GM19395 (cell line): ENCODE results near the gene PRH1.

Experiments used
- ATAC-seq: cut with Tn5 transposase; IDR thresholded peaks from one replicate; pipeline ENCODE4 v1.9.1; 2021; ENCODE audit warnings: mild to moderate bottlenecking, moderate library complexity; ENCODE audit not compliant: unreplicated experiment

The PRH1 gene

DNA sequence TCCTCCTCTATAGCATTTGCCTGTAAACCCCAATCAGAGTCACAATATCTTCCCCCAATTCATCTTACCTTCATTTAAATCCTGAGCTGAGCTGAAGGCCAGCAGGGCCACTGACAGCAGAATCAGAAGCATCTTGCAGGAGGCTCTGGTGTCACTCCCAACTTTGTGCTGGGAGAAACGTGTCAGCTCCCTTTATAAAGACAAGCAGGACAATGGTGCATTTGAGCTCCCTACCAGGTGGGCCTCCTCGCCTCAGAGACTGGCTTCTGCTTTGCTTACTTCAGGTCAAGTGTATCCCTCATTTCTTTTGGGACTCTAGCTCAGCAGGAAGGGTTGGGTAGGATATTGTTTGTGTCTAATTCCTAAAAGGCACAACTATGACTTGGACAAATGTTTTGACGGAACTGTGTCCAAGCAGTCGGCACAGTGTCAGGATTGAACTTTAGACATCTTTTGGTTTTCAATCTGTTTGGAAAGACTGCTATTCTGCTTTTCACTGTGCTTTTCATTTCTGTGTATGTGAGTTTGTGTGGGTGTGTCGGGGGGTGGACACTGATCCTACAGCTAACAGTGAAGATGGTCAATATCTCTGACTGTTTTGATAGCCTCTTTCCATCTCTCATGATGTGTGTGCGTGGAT lies at the start of gene PRH1:
Gene PRH1, minus strand, starts transcription at position 170 of the 640 bp plus-strand sequence. Its CDS starts 38 bp downstream, at position 132.
- no peak for ATAC-seq

- ATAC-seq: no peak
Observed at GRCh38 chr12:10928746-10929286, 44.8 kb upstream of the PRH1 start, which contains the start of gene PRH2. TSS of gene PRH2 (plus strand) at chr12:10929236. CDS start at chr12:10929274, 38 bp downstream.

DNA sequence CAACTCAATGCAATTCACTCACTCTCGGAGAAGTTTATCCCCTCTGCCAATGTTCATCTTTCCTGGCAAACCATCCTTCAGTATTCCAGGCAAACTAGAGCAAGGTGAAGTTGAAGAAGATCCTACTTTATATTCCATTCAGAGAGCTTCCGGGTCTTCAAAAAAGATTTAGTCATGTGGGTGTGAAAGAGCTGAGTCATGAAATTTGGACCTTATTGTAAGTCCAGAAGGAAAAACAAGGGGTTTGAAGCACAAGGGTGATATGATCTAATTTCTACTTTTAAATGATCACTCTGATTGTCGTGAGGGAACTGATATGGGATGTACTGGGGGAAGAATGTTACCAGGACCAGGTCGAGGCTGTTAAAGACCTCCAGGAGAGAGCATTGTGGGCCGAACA lies 42.2 kb upstream of the PRH1 start:
- ATAC-seq: no peak

- ATAC-seq: no peak
Observed at GRCh38 chr12:10919809-10920208, 35.8 kb upstream of the PRH1 start.

GRCh38 chr12:10910380-10910779 lies 26.3 kb upstream of the PRH1 start:
- ATAC-seq: no peak

GRCh38 chr12:10909462-10909861 lies 25.4 kb upstream of the PRH1 start, which contains the start of gene TAS2R13:
TSS of gene TAS2R13 (minus strand) at chr12:10909562. CDS start at chr12:10909298, 264 bp downstream.
- ATAC-seq: no peak

- ATAC-seq: no peak
Observed at GRCh38 chr12:10904686-10905085, 20.6 kb upstream of the PRH1 start.

- ATAC-seq: no peak
Observed at GRCh38 chr12:10901427-10901826, 17.4 kb upstream of the PRH1 start.

DNA sequence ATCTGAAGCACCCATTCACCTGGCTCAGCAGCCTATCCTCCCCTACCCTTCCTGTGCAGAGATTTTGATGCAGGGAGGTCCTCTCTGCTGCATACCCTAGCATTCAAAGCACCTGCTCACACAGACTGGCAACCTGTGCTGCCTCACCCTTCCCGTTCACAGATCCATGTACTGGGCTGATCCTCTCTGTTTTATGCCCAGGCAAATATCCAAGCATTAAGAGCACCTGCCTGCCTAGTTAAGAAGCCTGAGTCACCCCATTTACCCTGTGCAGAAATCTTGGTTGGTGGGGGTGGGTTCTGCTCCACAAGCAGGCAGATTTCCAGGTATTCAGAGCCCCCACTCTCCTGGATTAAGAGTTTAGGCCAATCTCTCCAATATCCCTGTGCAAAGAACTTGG lies 16.9 kb upstream of the PRH1 start:
- ATAC-seq: no peak

DNA sequence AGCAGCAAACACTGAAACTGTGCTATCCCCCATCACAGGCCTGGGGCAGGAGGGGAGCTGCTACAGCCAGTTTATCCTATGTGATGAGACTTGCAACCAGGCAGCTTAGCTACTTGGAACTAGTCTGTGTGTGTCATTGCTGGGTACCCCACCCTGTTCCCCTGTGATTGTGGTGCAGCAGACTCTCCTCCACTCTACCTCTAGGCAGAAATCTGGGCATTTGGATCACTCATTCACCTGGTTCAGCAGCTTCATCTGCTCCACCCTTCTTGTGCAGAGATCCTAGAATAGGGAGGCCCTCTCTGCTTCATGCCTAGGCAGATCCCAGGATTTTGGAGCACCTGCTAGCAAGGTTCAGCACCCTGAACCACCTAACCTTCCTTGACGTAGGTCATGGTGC lies 16.5 kb upstream of the PRH1 start:
- no peak for ATAC-seq

GRCh38 chr12:10896854-10897253 lies 12.8 kb upstream of the PRH1 start:
- ATAC-seq: no peak

DNA sequence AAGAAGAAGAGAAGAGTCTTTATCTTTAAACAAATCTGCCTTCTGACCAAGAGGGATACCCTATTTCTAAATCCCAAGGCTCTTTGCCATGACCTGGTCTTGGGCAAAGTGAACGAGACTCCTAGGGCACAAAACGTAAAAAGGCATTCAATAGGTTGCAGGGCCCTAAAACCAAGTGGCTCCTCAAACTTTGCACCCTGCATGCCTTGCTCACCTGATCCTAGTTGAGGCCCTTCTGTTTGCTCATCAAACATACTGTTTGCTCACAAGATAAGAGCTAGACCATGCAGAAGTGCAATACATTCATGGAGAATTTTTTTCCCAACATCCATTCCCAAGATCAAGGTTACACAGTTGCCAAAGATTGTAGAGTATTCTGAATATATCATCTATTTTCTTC lies 7.9 kb upstream of the PRH1 start:
- no peak for ATAC-seq

DNA sequence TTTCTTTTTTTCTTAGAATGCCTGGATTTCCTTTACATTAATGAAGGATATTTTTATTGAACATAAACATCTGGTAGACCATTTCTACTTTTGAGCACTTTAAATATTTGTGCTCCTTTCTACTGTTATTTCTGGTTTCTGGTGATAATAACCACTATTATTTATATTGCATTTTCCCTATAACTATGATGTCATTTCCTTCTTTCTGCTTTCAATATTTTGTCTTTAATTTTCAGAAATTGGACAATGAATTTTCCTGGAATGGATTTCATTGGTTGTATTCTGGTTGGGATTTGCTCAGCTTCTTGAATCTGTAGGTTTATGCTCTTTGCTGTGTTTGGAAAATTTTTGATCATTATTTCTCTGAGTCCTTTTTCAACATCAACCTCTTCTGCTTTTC lies 5.2 kb upstream of the PRH1 start:
- ATAC-seq: no peak

GRCh38 chr12:10873378-10873777 lies 10.7 kb downstream of the PRH1 start:
- ATAC-seq: no peak

DNA sequence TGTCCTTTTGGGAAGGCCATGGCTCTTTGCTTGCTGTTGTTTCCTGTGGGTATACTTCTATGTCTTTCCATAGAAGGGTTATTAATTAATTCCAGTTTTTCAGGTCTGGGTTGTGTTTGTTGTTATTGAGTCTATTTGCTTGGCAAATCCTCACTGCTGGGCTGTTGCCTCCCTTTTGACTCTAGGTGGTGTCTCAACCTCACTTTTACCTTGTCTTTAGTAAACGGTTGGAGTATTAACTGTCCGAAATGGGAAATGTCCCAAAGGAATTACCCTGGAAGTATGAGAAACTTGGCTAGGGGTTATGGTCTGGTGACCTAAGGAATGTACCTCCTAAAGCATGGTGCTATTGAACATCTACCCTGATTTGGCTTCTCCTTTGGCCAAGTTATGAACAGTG lies 16.7 kb downstream of the PRH1 start:
- no peak for ATAC-seq

DNA sequence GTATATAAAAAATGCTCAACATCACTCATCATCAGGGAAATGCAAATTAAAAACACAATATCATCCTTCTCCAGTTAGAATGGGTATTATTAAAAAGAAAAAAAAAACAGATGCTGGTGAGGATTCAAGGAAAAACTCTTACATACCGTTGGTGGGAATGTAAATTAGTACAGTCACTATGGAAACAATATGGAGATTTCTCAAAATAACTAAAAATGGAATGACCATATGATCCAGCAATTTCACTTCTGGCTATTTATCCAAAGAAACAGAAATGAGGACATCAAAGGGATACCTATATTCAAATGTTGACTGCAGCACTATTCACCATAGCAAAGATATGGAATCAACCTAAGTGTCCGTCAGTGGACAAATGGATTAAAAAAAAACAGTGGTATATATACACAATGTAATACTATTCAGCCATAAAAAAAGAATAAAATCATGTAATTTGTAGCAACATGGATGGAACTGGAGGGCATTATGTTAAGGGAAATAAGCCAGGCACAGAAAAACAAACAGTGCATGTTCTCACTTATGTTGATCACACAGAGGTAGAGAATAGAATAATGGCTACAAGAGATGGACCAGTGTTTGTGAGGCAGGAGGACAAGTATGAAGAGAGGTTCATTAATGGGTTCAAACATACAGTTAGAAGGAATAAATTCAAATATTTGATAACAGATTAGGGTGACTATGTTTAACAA lies 20.4 kb downstream of the PRH1 start:
- no peak for ATAC-seq

- no peak for ATAC-seq
Observed at GRCh38 chr12:10861366-10861765, 22.7 kb downstream of the PRH1 start.

DNA sequence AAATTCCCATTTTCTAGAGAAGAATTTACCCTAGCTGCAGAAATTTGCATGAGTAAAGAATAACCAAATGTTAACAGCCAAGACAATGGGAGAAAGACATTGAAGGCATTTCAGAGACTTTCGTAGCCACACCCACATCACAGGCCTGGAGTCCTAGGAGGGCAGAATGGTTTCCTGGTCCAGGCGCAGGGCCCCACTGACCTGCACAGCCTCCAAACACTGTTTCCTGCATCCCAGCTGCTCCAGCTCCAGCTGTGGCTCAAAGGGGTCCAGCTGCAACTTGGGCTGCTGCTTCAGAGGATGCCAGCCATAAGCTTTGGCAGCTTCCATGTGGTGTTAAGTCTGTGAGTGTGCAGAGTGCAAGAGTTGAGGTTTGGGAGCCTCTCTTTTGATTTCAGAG lies 28.2 kb downstream of the PRH1 start:
- ATAC-seq: no peak

DNA sequence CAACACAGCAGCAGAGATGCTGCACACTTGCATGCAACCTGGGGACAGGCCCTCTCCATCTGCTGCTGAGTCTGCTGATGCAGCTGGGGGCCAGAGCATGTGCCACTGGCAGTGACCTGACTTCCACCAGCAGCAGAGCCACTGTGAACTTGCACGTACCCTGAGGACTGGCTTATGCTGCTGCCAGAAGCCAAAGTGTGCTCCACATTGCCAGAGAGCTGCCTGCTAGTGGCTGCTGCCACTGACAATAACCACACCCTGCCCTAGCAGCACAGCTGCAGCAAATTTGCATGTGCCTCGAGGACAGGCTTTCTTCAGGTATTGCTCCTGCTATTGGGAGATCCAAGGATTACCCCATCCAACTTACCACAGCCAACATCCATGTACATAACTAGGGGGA lies 30.3 kb downstream of the PRH1 start:
- no peak for ATAC-seq

DNA sequence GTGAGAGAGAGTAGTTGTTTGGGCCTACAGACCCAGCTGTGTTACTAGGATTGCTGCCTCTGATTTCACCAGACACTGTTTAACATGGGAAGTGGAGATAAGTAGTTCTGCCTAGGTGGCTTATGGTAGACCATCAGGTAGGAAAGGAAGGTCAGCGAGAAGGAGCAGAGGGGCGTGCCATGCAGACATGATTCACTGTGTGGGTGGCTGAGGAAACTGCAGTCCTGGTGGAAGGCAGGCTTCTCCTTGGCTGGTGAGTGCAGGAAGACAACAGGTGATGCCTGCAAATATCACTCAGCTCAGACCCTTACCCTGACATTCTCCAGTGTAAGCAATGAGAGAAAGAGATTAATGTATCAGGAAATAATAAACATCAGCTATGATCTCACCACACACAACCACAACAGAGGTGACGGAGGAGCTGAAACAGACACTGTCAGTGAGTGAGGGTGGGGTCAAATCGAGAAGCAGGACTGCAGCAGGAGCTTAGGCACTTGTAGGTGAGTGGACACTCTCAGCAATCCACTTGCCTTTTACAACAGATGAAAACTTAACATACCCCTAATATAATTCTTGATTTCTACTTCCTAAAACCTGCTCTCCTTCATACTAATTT lies 32.7 kb downstream of the PRH1 start:
- ATAC-seq: no peak

DNA sequence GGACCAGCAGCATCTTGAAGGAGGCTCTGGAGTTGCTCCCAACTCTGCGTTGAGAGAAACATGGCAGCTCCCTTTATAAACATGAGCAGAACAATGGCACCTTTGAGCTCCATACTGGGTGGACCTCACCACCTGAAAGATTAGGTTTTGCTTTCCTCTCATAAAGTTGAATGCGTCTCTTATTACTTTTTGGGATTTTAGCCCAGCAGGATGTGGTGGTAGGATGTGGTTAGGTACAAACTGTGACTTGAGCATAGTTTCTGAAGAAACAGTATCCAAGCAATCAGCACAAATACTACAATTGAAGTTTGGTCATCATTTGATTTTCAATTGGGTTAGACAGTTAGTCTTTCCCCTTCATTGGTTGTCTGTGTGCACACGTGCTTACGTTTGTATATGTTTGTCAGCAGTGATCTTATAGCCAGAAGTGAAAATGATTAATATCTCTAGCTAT lies 34.6 kb downstream of the PRH1 start, which contains the start of gene PRR4:
Gene PRR4, minus strand, starts transcription at position 51 of the 454 bp plus-strand sequence. Its CDS starts 38 bp downstream, at position 13.
- no peak for ATAC-seq

DNA sequence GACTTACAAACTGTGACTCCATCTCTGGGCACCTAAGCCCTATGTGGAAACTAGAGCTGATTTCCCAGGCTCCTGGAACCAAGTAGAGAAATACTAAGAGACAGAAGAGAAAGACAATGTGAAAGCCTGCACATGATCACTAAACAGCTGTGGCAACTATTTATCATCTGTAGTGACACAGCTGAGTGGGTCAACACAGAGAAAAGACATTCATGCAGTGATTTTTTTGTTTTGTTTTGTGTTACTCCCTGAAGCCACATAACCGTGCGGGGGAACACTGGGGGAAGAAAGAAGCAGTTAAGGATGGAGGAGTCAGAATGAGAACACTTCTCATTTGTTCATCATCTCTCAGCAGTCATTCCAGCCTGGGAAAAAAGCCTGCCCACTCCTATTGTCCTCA lies 36.3 kb downstream of the PRH1 start:
- ATAC-seq: no peak
